HG03039 (cell line): ENCODE measurements around the gene LETM1.

Source experiments
- ATAC-seq: cut with Tn5 transposase; IDR thresholded peaks from one replicate; pipeline ENCODE4 v1.9.1; 2021; ENCODE audit warnings: mild to moderate bottlenecking, moderate library complexity; ENCODE audit not compliant: unreplicated experiment

LETM1 gene

GRCh38 chr4:1808851-1809753, 46.9 kb downstream of the LETM1 start:
- ATAC-seq: no peak

- no peak for ATAC-seq
Observed at GRCh38 chr4:1808396-1808795, 47.6 kb downstream of the LETM1 start.

- no peak for ATAC-seq
Observed at GRCh38 chr4:1807332-1807777, 48.6 kb downstream of the LETM1 start.

GRCh38 chr4:1806596-1807331, 49.2 kb downstream of the LETM1 start:
- no peak for ATAC-seq

GRCh38 chr4:1806223-1806564, 49.8 kb downstream of the LETM1 start:
- no peak for ATAC-seq

- no peak for ATAC-seq
Observed at GRCh38 chr4:1805493-1806222, 50.3 kb downstream of the LETM1 start.

- ATAC-seq: no peak
Observed at GRCh38 chr4:1804638-1805492, 51.1 kb downstream of the LETM1 start.

- no peak for ATAC-seq
Observed at GRCh38 chr4:1803523-1804423, 52.2 kb downstream of the LETM1 start.

GRCh38 chr4:1802720-1803522, 53.0 kb downstream of the LETM1 start:
- no peak for ATAC-seq

- ATAC-seq: no peak
Observed at GRCh38 chr4:1802151-1802715, 53.7 kb downstream of the LETM1 start.

GRCh38 chr4:1801286-1801958, 54.5 kb downstream of the LETM1 start:
- ATAC-seq: no peak

GRCh38 chr4:1800805-1801204, 55.2 kb downstream of the LETM1 start:
- ATAC-seq: no peak

- no peak for ATAC-seq
Observed at GRCh38 chr4:1799387-1800375, 56.3 kb downstream of the LETM1 start.

GRCh38 chr4:1798580-1799386, 57.2 kb downstream of the LETM1 start:
- ATAC-seq: no peak

GRCh38 chr4:1797861-1798579, 57.9 kb downstream of the LETM1 start:
- ATAC-seq: no peak
